Astrocyte of the cerebellum (primary cell): ENCODE results near the gene SLC35F2.
"Not testable (repeated sequence)": the region's sequence is repeated elsewhere in the genome, so short reads cannot be mapped to it uniquely, and the experiment has no call there.

Experiments
- DNase-seq: peaks from one replicate; pipeline ENCODE4 v3.0.0-alpha.2; 2011; ENCODE audit warnings: low read depth
- H3K4me3 ChIP-seq: 2 replicates; pipeline ENCODE4 v1.5.1; 2011; ENCODE audit warnings: mild to moderate bottlenecking, low read depth, low read length, moderate library complexity
- in situ Hi-C: cut with HindIII; loops from 2 replicates; pipeline ENCODE4 v1.10.0; 2017; ENCODE audit warnings: low sequenced_read_pairs
- TF ChIP-seq, protein P1 (sequence below): IDR thresholded peaks from 2 replicates; pipeline ENCODE4 v1.5.1; 2012; ENCODE audit warnings: low read length, low read depth, moderate library complexity, mild to moderate bottlenecking; ENCODE audit errors: missing control alignments

SLC35F2 gene

DNA sequence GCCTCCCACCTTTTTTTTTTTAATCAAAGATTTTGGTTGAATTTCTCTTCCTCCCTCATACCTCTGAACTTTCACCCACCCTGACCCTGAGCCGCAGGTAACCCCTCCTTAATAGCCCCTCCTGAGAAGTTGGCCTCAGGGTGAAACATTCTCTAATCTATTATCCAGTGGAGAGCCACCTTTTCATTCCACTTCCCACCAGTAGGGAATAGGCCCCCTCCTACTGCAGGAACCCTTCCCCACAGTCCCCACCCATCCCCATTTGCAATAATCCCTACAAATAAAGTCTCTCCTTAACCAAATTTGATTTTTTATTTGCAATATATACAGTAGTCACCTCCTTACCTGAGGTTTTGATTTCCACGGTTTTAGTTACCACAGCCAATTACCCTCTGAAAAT, 2.1 kb upstream of the SLC35F2 start:
- in situ Hi-C loops, result no loop called here
- TF ChIP-seq, protein P1, sequence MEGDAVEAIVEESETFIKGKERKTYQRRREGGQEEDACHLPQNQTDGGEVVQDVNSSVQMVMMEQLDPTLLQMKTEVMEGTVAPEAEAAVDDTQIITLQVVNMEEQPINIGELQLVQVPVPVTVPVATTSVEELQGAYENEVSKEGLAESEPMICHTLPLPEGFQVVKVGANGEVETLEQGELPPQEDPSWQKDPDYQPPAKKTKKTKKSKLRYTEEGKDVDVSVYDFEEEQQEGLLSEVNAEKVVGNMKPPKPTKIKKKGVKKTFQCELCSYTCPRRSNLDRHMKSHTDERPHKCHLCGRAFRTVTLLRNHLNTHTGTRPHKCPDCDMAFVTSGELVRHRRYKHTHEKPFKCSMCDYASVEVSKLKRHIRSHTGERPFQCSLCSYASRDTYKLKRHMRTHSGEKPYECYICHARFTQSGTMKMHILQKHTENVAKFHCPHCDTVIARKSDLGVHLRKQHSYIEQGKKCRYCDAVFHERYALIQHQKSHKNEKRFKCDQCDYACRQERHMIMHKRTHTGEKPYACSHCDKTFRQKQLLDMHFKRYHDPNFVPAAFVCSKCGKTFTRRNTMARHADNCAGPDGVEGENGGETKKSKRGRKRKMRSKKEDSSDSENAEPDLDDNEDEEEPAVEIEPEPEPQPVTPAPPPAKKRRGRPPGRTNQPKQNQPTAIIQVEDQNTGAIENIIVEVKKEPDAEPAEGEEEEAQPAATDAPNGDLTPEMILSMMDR, result no peak
- no peak overlapping the region for H3K4me3 ChIP-seq
- no peak for DNase-seq

DNA sequence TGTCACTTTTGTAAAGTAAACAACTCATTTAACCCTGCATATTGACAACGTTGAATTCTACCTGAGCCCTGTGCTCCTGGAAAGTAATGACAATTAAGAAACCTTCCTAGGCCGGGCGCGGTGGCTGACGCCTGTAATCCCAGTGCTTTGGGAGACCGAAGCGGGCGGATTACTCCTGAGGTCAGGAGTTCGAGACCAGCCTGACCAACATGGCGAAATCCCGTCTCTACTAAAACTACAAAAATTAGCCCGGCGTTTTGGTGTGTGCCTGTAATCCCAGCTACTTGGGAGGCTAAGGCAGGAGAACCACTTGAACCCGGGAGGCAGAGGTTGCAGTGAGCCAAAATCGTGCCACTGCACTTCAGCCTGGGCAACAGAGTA, 1.6 kb upstream of the SLC35F2 start:
- in situ Hi-C loops, DNase-seq, H3K4me3 ChIP-seq: not testable (repeated sequence)

DNA sequence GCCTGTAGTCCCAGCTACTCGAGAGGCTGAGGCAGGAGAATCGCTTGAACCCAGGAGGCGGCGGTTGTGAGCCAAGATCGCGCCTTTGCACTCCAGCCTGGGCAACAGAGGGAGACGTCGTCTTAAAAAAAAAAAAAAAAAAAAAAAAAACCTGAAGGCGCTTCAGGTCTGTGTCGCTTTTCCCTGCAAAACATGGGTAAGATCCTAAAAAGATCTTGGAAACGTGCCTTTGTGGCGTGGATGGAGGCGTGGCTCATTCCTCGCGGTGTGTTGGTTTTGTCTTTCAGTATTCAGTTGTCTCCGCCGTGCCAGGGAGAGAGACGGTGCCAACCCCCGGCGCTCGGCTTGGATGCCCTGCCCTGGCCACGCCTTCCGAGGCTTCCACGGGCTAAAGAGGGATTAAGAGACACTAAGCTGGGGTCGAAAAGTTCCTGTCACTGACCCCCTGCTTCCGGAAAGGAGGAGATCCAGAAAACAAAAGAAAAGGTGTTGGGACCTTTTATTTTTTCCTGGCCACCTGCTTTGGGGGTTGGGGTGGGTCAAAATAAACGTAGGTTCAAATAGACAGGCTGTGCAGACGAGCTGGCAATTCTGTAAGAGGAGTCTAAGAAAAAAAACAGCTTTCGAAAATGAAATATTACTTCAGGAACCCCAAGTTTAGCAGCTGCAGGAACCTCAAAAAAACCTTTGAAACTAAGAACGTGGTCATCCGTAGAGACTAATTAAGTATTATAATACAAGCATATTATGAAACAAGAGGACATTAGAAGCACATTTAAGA, 1.1 kb upstream of the SLC35F2 start:
- in situ Hi-C loops, result no loop called here
- TF ChIP-seq, protein P1, result no peak
- peak overlapping the region; percentile 85 for H3K4me3 ChIP-seq
- DNase-seq, result no peak

DNA sequence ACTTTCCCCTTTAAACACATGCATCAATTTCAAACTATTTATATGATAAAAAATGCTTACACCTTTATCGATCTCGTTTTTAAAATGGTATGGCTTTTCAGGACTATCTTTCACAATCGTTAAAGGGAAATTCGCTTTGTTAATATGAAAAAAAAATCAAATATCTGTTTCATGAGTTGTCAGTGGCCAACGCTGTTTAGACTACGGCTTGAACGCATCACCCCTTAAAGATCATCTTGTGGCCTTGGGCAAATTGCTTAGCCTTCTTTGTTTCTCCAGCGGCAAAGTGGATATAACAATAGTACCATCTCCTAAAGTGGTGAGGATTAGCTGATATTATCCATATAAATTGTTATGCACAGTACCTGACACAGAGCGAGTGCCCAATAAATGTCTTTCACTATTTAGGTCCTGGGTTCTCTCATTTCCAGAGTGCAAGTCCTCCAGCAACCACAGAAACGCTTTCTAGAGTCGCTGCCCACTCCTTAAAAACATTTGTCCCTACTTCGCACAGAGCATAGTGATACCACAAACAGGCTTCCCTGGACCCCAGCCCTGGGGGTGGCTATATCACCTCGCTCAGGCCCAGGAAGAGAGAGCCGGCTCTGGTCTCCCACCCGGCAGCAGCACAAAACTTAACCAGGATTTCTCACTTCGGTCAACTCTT, 904 bp downstream of the SLC35F2 start:
- in situ Hi-C loops, result no loop called here
- TF ChIP-seq, protein P1, result no peak
- peak overlapping the region; percentile 85 for H3K4me3 ChIP-seq
- no peak for DNase-seq

DNA sequence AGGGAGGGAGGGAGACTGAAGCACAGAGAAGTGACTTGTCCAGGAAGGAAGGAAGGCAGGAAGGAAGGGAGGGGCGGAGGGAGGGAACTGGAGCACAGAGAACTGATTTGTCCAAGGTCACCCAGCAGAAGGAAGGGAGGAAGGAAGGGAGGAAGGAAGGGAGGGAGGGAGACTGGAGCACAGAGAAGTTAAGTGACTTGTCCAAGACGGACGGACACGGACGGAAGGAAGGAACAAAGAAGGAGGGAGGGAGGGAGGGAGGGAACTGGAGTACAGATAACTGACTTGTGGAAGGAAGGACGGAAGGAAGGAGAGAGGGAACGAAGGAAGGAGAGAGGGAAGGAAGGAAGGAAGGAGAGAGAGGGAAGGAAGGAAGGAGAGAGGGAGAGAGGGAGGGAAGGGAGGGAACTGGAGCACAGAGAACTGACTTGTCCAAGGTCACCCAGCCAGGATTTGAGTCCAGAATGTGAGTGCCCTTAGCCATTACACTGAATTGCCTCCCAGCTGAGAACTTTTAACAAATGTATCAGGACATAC, 1.5 kb downstream of the SLC35F2 start:
- in situ Hi-C loops, result no loop called here
- H3K4me3 ChIP-seq, result peak overlapping the region; percentile 85
- TF ChIP-seq, protein P1, result no peak
- DNase-seq, result no peak

DNA sequence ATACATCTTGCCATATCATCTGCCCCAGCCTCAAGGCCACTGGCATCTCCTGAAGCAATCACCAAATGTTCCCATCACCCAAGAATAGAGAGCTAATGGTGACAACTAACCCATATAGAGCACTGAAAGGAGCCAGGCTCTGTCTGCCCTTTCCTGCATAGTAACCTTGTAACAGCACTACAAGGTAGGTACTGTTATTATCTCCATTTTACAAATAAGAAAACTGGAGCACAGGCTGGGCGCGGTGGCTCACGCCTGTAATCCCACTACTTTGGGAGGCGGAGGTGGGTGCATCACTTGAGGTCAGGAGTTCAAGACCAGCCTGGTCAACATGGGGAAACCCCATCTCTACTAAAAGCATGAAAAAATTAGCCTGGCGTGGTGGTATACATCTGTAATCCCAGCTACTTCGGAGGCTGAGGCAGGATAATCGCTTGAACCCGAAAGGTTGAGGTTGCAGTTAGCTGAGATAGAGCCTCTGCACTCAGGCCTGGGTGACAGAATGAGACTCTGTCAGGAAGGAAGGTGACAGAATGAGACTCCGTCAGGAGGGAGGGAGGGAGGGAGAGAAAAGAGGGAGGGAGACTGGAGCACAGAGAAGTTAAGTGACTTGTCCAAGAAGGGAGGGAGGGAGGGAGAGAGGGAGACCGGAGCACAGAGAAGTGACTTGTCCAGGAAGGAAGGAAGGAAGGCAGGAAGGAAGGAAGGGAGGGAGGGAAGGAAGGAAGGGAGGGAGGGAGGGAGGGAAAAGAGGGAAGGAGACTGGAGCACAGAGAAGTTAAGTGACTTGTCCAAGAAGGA, 2.2 kb downstream of the SLC35F2 start:
- TF ChIP-seq, protein P1, result no peak
- H3K4me3 ChIP-seq, result no peak overlapping the region
- no peak for DNase-seq
- in situ Hi-C loops, result no loop called here
